HCT116 (cell line): ENCODE data around the gene GTF3C4. TPM values are rescaled to one million over a fixed set of nuclear protein-coding genes. Genes with fewer than 3 reads are reported as not detected.

ENCODE experiments used
- ATAC-seq: fragments of 200-7000 bp; cut with Tn5 transposase; 2 replicates; pipeline ENCODE4 v1.9.1; 2020; ENCODE audit warnings: mild to moderate bottlenecking, moderate library complexity
- BruUV-seq: library from RNA; stranded (reverse); fragments of 400-500 nt; replicated peaks from 2 replicates; lab custom pipeline; 2021; lab: Mats Ljungman, UMichigan
- CTCF ChIA-PET: fragments of 300-600 bp; sonication (Branson Sonifier 250); formaldehyde crosslinking; loops from one replicate; lab custom pipeline; 2021; ENCODE audit warnings: antibody characterized with exemption; lab: Charles Lee
- POLR2A ChIA-PET: fragments of 300-600, 350-600 bp; sonication (Branson Sonifier 250); formaldehyde crosslinking; loops from one replicate; lab custom pipeline; 2021; ENCODE audit warnings: antibody characterized with exemption; lab: Charles Lee
- RAD21 ChIA-PET, 2 experiments: fragments of 300-600 bp; sonication (Branson Sonifier 250); formaldehyde crosslinking; loops; one replicate each; lab custom pipeline; 2023; ENCODE audit warnings: low total read pairs in 2 of 2; ENCODE audit not compliant: uncharacterized antibody in 2 of 2, unreplicated experiment in 2 of 2, low non-redundant PET in 1 of 2; lab: Charles Lee
- DNase-seq: peaks from one replicate; pipeline ENCODE4 v3.0.0-alpha.2; 2010; ENCODE audit warnings: low read depth, low spot score
- H2AFZ ChIP-seq: fragments of 200-600 bp; shearing (Covaris generic), sonication (generic); 2 replicates; pipeline ENCODE4 v1.6.1; 2017; ENCODE audit warnings: low read depth, mixed run types, mixed read lengths, antibody characterized with exemption, low read length; ENCODE audit not compliant: poor library complexity, severe bottlenecking
- H3K27ac ChIP-seq: 2 replicates; pipeline ENCODE4 v1.5.1; 2012; ENCODE audit warnings: low read depth, low read length
- H3K27me3 ChIP-seq: fragments of 200-600 bp; sonication (generic); 2 replicates; pipeline ENCODE4 v1.6.1; 2016; ENCODE audit warnings: mixed run types, low read length, mixed read lengths; ENCODE audit not compliant: insufficient read depth
- H3K36me3 ChIP-seq, 2 experiments: fragments of 200-500 bp in 1 of 2; fragments of 200-600 bp in 1 of 2; sonication (Bioruptor generic) in 1 of 2; sonication (generic) in 1 of 2; 2 replicates each; pipeline versions ENCODE4 v1.5.1 to v1.6.1; 2014 to 2016; ENCODE audit warnings: low read length in 2 of 2, inconsistent platforms in 1 of 2, mixed read lengths in 1 of 2, mixed run types in 1 of 2; ENCODE audit not compliant: insufficient read depth in 2 of 2, control insufficient read depth in 1 of 2
- H3K4me1 ChIP-seq, 2 experiments: fragments of 200-600 bp in 1 of 2; sonication (generic) in 1 of 2; 2 replicates each; pipeline versions ENCODE4 v1.5.1 to v1.6.1; 2012 to 2017; ENCODE audit warnings: low read length in 2 of 2, inconsistent platforms in 1 of 2, mild to moderate bottlenecking in 1 of 2, mixed read lengths in 1 of 2, mixed run types in 1 of 2, moderate library complexity in 1 of 2; ENCODE audit not compliant: insufficient read depth in 2 of 2, control insufficient read depth in 1 of 2
- H3K4me2 ChIP-seq: fragments of 200-600 bp; sonication (generic); 2 replicates; pipeline ENCODE4 v1.6.1; 2017; ENCODE audit warnings: mixed run types, low read length, mixed read lengths
- H3K4me3 ChIP-seq, 2 experiments: fragments of 200-600 bp in 1 of 2; sonication (generic) in 1 of 2; replicated peaks in 1 of 2; 2 replicates each; pipeline ENCODE4 v1.5.1; 2011 to 2016; ENCODE audit warnings: low read length in 2 of 2, control low read depth in 1 of 2, low read depth in 1 of 2, mild to moderate bottlenecking in 1 of 2, mixed read lengths in 1 of 2, mixed run types in 1 of 2
- H3K79me2 ChIP-seq: fragments of 200-600 bp; sonication (generic); 2 replicates; pipeline ENCODE4 v1.6.1; 2017; ENCODE audit warnings: mild to moderate bottlenecking, mixed run types, low read length, moderate library complexity, mixed read lengths; ENCODE audit not compliant: insufficient read depth
- H3K9ac ChIP-seq: fragments of 200-600 bp; sonication (generic); 2 replicates; pipeline ENCODE4 v1.6.1; 2016; ENCODE audit warnings: low read length, mixed read lengths
- H3K9me2 ChIP-seq: fragments of 200-600 bp; sonication (generic), shearing (Covaris generic); 2 replicates; pipeline ENCODE4 v1.6.1; 2017; ENCODE audit warnings: mixed run types, mild to moderate bottlenecking, moderate library complexity; ENCODE audit not compliant: insufficient read depth
- H3K9me3 ChIP-seq, 2 experiments: fragments of 200-500 bp in 1 of 2; fragments of 200-600 bp in 1 of 2; sonication (Bioruptor generic) in 1 of 2; sonication (generic) in 1 of 2; 2 replicates each; pipeline ENCODE4 v1.6.1; 2014 to 2017; ENCODE audit warnings: low read length in 2 of 2, mixed read lengths in 2 of 2, inconsistent platforms in 1 of 2, low read depth in 1 of 2, mild to moderate bottlenecking in 1 of 2, mixed run types in 1 of 2, moderate library complexity in 1 of 2; ENCODE audit not compliant: control insufficient read depth in 1 of 2, insufficient read depth in 1 of 2
- H4K20me1 ChIP-seq: fragments of 200-600 bp; sonication (generic), shearing (Covaris generic); 2 replicates; pipeline ENCODE4 v1.6.1; 2017; ENCODE audit warnings: mixed run types, mild to moderate bottlenecking, moderate library complexity; ENCODE audit not compliant: insufficient read depth
- ATF3 ChIP-seq: IDR thresholded peaks from 2 replicates; pipeline ENCODE4 v1.6.1; 2012
- CBX3 ChIP-seq: IDR thresholded peaks from 2 replicates; pipeline ENCODE4 v1.6.1; 2012; ENCODE audit warnings: low read depth
- CEBPB ChIP-seq: IDR thresholded peaks from 2 replicates; pipeline ENCODE4 v1.6.1; 2012; ENCODE audit warnings: low read depth
- EGR1 ChIP-seq: IDR thresholded peaks from 2 replicates; pipeline ENCODE4 v1.6.1; 2012; ENCODE audit warnings: low read depth
- ELF1 ChIP-seq: IDR thresholded peaks from 2 replicates; pipeline ENCODE4 v1.6.1; 2012; ENCODE audit warnings: low read depth, borderline replicate concordance
- EZH2 ChIP-seq: fragments of 200-600 bp; sonication (generic); IDR thresholded peaks from 2 replicates; pipeline ENCODE4 v1.6.1; 2017; ENCODE audit warnings: antibody characterized with exemption, mixed run types
- EZH2phosphoT487 ChIP-seq: fragments of 200-600 bp; IDR thresholded peaks from 2 replicates; pipeline ENCODE4 v1.6.1; 2018; ENCODE audit warnings: antibody characterized with exemption, borderline replicate concordance
- FOSL1 ChIP-seq: IDR thresholded peaks from 2 replicates; pipeline ENCODE4 v1.6.1; 2012; ENCODE audit warnings: low read depth
- MAX ChIP-seq: IDR thresholded peaks from 2 replicates; pipeline ENCODE4 v1.6.1; 2012
- POLR2A ChIP-seq: IDR thresholded peaks from 2 replicates; pipeline ENCODE4 v1.7.0; 2011; ENCODE audit warnings: borderline replicate concordance; ENCODE audit not compliant: insufficient read depth, insufficient read length; ENCODE audit errors: extremely low read depth
- SIN3A ChIP-seq: IDR thresholded peaks from 2 replicates; pipeline ENCODE4 v1.6.1; 2012; ENCODE audit warnings: low read depth
- SP1 ChIP-seq: IDR thresholded peaks from 2 replicates; pipeline ENCODE4 v1.6.1; 2012; ENCODE audit warnings: low read depth
- SRF ChIP-seq: IDR thresholded peaks from 2 replicates; pipeline ENCODE4 v1.6.1; 2012; ENCODE audit warnings: low read depth
- TCF7L2 ChIP-seq: IDR thresholded peaks from 2 replicates; pipeline ENCODE4 v1.7.0; 2011; ENCODE audit warnings: borderline replicate concordance, inconsistent platforms; ENCODE audit not compliant: insufficient read depth, insufficient read length; ENCODE audit errors: extremely low read depth
- YY1 ChIP-seq: IDR thresholded peaks from 2 replicates; pipeline ENCODE4 v1.6.1; 2011; ENCODE audit warnings: low read length, low read depth, moderate library complexity, mild to moderate bottlenecking; ENCODE audit not compliant: insufficient replicate concordance; ENCODE audit errors: extremely low read depth
- ZFX ChIP-seq: fragments of 450-650 bp; IDR thresholded peaks from 2 replicates; pipeline ENCODE4 v1.6.1; 2017
- ZNF274 ChIP-seq: fragments of 200-500 bp; sonication (Bioruptor generic); IDR thresholded peaks from 2 replicates; pipeline ENCODE4 v1.6.1; 2014; ENCODE audit warnings: mild to moderate bottlenecking, low read depth, low read length, inconsistent platforms
- intact Hi-C: fragments of 100-400 bp; cut with micrococcal nuclease; formaldehyde crosslinking; loops from 2 replicates; pipeline ENCODE4 v1.10.0; 2022
- total RNA-seq: library from RNA; stranded (reverse); gene quantifications from one replicate; pipeline ENCODE4 v1.2.1, GENCODE V29; 2021; ENCODE audit not compliant: unreplicated experiment
- TF ChIP-seq, protein P1 (sequence below), 3 experiments: fragments of 200-600 bp in 1 of 3; sonication (generic) in 1 of 3; IDR thresholded peaks in 2 of 3; conservative IDR thresholded peaks in 1 of 3; 2 replicates each; pipeline ENCODE4 v1.5.1; 2012 to 2017; ENCODE audit warnings: low read depth in 2 of 3, low read length in 2 of 3, antibody characterized with exemption in 1 of 3, borderline replicate concordance in 1 of 3, control low read depth in 1 of 3, mild to moderate bottlenecking in 1 of 3, mixed read lengths in 1 of 3, mixed run types in 1 of 3, moderate library complexity in 1 of 3; ENCODE audit not compliant: insufficient read depth in 1 of 3

GTF3C4 gene
- total RNA-seq, 1 experiment from 2014 or later: 26.4 TPM

DNA sequence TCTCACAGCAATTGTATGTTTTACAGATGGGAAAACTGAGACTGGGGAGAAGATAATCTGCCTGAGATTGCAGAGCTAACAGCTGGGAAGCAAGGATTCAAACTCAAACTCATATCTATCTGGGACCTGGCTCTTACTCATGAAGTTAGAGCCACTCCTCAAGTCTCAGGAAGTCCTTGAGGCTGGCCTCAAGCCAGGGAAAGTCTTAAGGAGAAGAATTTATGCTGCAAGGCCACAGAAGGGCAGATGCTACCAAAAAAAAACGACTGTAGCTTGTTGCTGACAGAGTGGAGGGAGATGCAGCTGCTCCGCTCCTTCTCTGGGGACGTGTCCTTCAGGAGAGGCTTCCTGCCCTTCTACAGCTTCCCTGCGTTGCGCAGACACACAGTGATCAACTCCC, 48.1 kb upstream of the GTF3C4 start:
- Histone ChIP-seq H3K9ac (no peak overlapping the region), H3K4me3 (no peak overlapping the region), H2AFZ (no peak overlapping the region), H3K27me3 (no peaks in the 10 kb centered on the region), H3K27ac (no peak overlapping the region), H3K9me3 (no peaks in the 10 kb centered on the region), H3K4me1 (no peaks in the 10 kb centered on the region), H4K20me1 (no peaks in the 10 kb centered on the region), H3K4me2 (no peak overlapping the region), H3K9me2 (no peaks in the 10 kb centered on the region), H3K36me3 (peaks cover 31 to 51% of the 10 kb centered on the region in 2 experiments), H3K79me2 (no peaks in the 10 kb centered on the region)
- CTCF ChIA-PET: no interaction called here
- intact Hi-C loops: no loop called here
- POLR2A ChIA-PET: no interaction called here
- RAD21 ChIA-PET: no interaction called here
- no peak for ATAC-seq
- no TSS peak for BruUV-seq
- DNase-seq: no peak
- no peak for TF ChIP-seq CEBPB
- TF ChIP-seq EZH2: no peak
- no peak for TF ChIP-seq ZFX
- no peak for TF ChIP-seq EZH2phosphoT487
- TF ChIP-seq SP1: no peak
- no peak for TF ChIP-seq ZNF274
- TF ChIP-seq POLR2A: no peak
- TF ChIP-seq CBX3: no peak
- TF ChIP-seq, protein P1, sequence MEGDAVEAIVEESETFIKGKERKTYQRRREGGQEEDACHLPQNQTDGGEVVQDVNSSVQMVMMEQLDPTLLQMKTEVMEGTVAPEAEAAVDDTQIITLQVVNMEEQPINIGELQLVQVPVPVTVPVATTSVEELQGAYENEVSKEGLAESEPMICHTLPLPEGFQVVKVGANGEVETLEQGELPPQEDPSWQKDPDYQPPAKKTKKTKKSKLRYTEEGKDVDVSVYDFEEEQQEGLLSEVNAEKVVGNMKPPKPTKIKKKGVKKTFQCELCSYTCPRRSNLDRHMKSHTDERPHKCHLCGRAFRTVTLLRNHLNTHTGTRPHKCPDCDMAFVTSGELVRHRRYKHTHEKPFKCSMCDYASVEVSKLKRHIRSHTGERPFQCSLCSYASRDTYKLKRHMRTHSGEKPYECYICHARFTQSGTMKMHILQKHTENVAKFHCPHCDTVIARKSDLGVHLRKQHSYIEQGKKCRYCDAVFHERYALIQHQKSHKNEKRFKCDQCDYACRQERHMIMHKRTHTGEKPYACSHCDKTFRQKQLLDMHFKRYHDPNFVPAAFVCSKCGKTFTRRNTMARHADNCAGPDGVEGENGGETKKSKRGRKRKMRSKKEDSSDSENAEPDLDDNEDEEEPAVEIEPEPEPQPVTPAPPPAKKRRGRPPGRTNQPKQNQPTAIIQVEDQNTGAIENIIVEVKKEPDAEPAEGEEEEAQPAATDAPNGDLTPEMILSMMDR (IDR thresholded peaks at IDR 0.05 in 2 of 3, conservative IDR thresholded peaks at IDR 0.05 in 1 of 3; ENCODE audit: borderline replicate concordance in 1 of 3, insufficient read depth in 1 of 3, low read depth in 2 of 3, low read length in 2 of 3): no peak

- no peaks in the 10 kb centered on the region for H3K79me2 ChIP-seq
- ChIA-PET POLR2A (no interaction called here), RAD21 (no interaction called here), CTCF (no interaction called here)
- H3K4me2 ChIP-seq: no peak overlapping the region
- DNase-seq (no peak), ATAC-seq (no peak)
- peaks cover 21 to 56% of the 10 kb centered on the region in 2 experiments for H3K36me3 ChIP-seq
- no peaks in the 10 kb centered on the region for H4K20me1 ChIP-seq
- H3K9ac ChIP-seq: no peak overlapping the region
- no peaks in the 10 kb centered on the region for H3K9me2 ChIP-seq
- H3K4me3 ChIP-seq: no peak overlapping the region
- BruUV-seq: no TSS peak
- H3K9me3 ChIP-seq: no peaks in the 10 kb centered on the region
- intact Hi-C loops: no loop called here
- H3K27me3 ChIP-seq: no peaks in the 10 kb centered on the region
- no peak overlapping the region for H2AFZ ChIP-seq
- H3K27ac ChIP-seq: no peak overlapping the region
- H3K4me1 ChIP-seq: no peaks in the 10 kb centered on the region
- TF ChIP-seq EGR1: no peak
- no peak for TF ChIP-seq CBX3
- TF ChIP-seq YY1: no peak
- no peak for TF ChIP-seq ZFX
- TF ChIP-seq ELF1: no peak
- TF ChIP-seq POLR2A: no peak
- no peak for TF ChIP-seq SRF
- TF ChIP-seq SIN3A: no peak
- no peak for TF ChIP-seq TCF7L2
- TF ChIP-seq ATF3: no peak
- no peak for TF ChIP-seq SP1
- no peak for TF ChIP-seq MAX
- no peak for TF ChIP-seq FOSL1
These were observed 44.0 kb upstream of the GTF3C4 start for GRCh38 chr9:132626285-132626684.
